Amniotic epithelial cell (primary cell): Measurements from ENCODE around the gene ANK2.

ENCODE experiments used
- DNase-seq: peaks from one replicate; pipeline ENCODE4 v3.0.0-alpha.2; 2010; ENCODE audit warnings: low read depth

ANK2 gene

DNA sequence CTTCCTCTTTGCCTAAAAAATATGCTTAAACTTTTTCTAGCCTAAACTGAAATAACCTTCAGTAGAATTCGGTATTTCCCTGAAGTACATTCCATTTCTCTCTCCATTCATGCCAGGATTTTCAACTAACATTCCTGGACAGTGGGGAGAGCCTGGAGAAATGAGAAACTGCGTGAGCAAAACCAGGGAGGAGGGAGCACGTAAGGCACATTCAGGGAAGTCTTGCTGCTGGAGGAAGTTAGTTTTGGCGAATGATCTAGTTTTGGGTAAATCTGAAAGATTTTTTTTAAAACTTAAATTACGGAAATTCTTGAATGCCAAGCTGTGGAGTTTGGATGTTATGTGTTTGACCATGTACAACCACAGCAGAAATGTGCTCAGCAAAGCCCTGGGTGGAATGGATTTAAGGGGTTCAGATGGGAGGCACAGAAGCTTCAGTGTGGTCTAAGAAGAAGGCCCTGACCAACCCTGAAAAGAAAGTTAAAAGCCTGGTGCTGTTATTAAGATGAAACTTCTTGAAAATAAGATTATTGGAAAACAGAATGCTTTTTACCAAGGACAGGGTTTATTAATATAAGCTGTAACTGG is 347.8 kb downstream of the ANK2 start:
- DNase-seq: peak; percentile 44

DNA sequence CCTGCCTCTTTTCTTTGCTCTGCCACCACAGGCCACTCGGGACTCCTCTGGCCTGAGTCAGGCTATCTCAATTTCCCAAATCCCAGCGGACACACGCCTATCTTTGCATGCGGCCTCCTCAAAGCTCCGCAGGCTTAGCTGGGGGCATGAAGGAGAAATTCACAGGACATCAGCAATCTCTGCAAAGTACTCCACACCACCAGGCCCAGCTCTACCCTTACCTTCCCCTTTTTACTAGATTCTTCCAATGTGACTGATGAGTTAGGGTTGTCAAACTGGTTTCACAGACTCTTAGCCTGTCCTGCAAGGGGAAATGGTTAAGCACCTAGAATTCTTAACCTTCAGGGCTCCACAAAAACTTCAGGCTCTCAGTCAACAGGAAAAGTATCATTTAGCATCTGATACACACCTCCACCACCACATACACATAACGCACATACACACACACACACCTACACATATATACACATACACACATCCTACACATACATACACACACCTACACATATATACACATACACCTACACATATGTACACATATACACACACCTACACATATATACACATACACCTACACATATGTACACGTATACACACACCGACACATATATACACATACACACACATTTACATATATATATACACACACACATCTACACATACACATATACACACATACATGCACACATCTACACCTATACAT is 349.1 kb downstream of the ANK2 start:
- no peak for DNase-seq

DNA sequence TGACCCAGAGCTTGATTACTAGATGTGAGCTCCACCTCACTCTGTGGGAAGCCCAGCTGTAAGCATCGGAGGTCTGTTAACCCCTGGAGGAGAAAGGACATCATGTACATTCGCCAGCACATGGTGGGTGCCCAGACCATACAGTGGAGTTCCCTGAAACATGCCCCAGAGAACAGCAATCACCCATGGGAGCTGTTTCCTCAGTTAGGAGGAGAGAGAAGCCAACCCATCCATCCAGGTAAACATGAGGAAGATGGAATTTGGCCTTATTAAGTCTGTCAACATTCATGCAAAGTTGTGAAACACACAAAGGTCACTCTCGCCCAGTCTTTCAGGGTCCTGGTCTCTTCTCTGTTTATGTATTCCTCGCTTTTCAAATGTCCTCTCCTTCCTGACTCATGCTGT is 354.7 kb downstream of the ANK2 start:
- no peak for DNase-seq

- DNase-seq: no peak
These were observed 355.4 kb downstream of the ANK2 start for GRCh38 chr4:113404841-113405240.

DNA sequence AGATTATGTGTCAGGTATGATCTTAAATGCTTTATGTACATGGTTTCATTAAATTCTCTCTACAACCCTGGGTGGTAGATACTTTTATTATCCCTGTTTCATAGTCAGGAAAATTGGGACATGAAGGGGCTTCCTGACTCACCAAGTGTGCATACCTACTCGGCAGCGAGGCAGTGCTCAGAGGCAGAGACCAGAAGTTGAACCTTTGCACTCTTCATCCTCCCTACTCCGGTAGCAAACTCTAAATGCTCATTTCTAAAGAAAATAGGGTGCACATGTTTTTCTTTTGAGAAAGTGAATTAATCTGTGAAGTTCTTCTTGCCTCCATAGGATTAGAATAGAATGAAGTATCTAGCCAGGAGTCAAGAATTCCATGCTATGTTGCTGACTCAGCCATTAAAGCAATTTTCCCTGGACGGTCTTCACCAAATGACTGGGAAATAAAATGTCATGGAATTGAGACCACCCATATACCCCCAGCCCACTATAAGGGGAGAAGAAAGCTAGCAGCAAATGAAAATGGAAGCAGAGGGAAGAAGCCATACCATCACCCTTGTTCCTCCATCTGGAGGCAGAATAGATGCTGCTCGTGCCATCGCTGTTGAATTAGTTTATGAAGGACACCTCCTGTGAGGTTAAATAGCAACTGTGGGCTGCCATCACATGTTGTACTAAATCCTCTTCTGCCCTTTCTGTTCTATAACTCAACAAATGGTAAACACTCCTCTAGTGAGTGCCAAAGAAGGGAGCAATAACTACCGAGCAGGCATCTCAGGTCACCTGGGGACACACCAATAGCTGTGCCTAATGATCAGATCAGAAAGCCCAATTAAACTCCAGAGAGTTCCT is 356.6 kb downstream of the ANK2 start:
- DNase-seq: no peak

GRCh38 chr4:113406723-113407016 is 357.2 kb downstream of the ANK2 start:
- DNase-seq: no peak

GRCh38 chr4:113407409-113407808 is 358.0 kb downstream of the ANK2 start:
- no peak for DNase-seq

- no peak for DNase-seq
These were observed 359.7 kb downstream of the ANK2 start for GRCh38 chr4:113409181-113409580.

- no peak for DNase-seq
These were observed 361.2 kb downstream of the ANK2 start for GRCh38 chr4:113410686-113411085.

DNA sequence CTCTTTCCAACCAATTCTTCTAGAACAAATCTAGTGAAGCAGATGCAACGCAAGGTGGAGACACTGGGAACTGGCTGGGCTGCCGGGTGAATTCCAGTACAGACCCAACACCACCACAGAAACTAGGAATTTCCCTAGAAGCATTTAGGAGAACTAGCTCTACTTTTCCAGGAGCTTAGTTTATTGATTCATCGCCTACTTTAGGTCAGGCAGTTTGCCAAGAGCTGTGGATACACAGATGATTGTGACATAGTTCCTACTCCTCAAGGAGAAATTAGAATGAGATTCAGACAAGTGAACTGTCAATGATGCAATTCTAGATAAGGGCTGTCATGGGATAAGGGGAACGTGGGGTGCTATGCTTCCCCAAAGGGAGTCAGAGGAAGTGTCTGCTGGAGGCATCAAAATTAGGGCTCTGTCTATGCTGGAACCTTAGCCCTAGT is 362.1 kb downstream of the ANK2 start:
- DNase-seq: peak; percentile 95

- DNase-seq: no peak
These were observed 370.2 kb downstream of the ANK2 start for GRCh38 chr4:113419631-113420030.

GRCh38 chr4:113420938-113421337 is 371.5 kb downstream of the ANK2 start:
- DNase-seq: no peak

DNA sequence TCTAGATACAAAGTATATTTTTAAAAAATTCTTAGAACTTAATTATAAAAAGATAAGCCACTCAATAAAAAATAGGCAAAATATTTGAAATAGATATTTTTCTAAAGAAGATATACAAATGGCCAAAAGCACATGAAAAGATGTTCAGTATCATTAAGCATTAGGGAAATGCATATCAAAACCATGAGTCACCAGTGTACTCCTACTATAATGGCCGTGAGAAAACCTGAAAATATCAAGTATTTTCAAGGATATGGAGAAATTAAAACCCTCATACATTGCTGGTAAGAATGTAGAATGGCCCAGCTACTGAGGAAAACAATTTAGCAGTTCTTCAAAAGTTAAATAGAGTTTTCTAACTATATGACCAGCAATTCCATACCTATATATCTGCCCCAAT is 374.2 kb downstream of the ANK2 start:
- peak; percentile 71 for DNase-seq

DNA sequence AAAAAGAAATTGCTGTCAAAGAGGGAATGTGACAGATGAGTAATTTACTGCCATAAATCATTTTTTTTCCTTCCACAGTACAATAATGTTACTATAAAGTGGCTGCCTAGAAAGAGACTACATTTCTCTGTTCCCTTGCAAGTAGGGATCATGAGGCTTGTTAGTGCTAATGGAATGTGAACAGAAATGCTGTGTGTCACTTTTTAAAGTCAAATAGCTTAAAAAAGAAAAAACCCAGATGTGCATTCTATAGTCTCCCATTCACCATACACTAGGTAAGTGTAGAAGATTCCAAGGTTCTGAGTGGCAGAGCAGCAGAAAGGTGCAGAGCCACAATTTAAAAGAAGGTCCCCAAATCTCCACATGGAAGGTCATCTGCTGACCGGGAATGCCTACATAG is 383.7 kb downstream of the ANK2 start:
- DNase-seq: no peak
